Naive thymus-derived CD4-positive, alpha-beta T cell (primary cell): ENCODE measurements around the gene ZNF532. TPM values are rescaled to one million over a fixed set of nuclear protein-coding genes. Genes with fewer than 3 reads are reported as not detected.

Experiments used
- ATAC-seq: fragments of 150-1000 bp; cut with Tn5 transposase; 2 replicates; pipeline ENCODE4 v1.10.0; 2021; ENCODE audit warnings: mild to moderate bottlenecking, moderate library complexity
- CTCF ChIA-PET: fragments of 350-600 bp; sonication (Branson Sonifier 250); formaldehyde crosslinking; loops from one replicate; lab custom pipeline; 2021; ENCODE audit warnings: antibody characterized with exemption; lab: Charles Lee
- POLR2A ChIA-PET: fragments of 350-600 bp; sonication (Branson Sonifier 250); formaldehyde crosslinking; loops from one replicate; lab custom pipeline; 2021; ENCODE audit warnings: antibody characterized with exemption, inconsistent platforms; lab: Charles Lee
- DNase-seq, 9 donors: peaks; one replicate each; pipeline versions ENCODE4 v3.0.0 to v3.0.0-alpha.2; 2020 to 2022; ENCODE audit warnings: mixed read lengths in 1 of 9
- H3K27ac ChIP-seq: one replicate; pipeline ENCODE4 v1.7.0; 2013; ENCODE audit warnings: mild to moderate bottlenecking, low read depth, low read length, moderate library complexity
- H3K27me3 ChIP-seq, 2 donors: one replicate each; pipeline ENCODE4 v1.7.0; 2013; ENCODE audit warnings: low read length in 2 of 2, mild to moderate bottlenecking in 2 of 2, moderate library complexity in 2 of 2; ENCODE audit not compliant: control insufficient read depth in 2 of 2, insufficient read depth in 2 of 2
- H3K36me3 ChIP-seq, 3 experiments: 1 replicate in 2 of 3; 2 replicates in 1 of 3; pipeline ENCODE4 v1.7.0; 2013; ENCODE audit warnings: low read length in 3 of 3, mild to moderate bottlenecking in 3 of 3, moderate library complexity in 1 of 3; ENCODE audit not compliant: insufficient read depth in 3 of 3, control insufficient read depth in 2 of 3
- H3K4me1 ChIP-seq, 2 donors: one replicate each; pipeline ENCODE4 v1.7.0; 2013; ENCODE audit warnings: low read length in 2 of 2, mild to moderate bottlenecking in 2 of 2, moderate library complexity in 1 of 2; ENCODE audit not compliant: control insufficient read depth in 2 of 2, insufficient read depth in 2 of 2
- H3K4me3 ChIP-seq: 2 replicates; pipeline ENCODE4 v1.7.0; 2013; ENCODE audit warnings: mild to moderate bottlenecking, low read length
- H3K9me3 ChIP-seq, 3 experiments: 1 replicate in 2 of 3; 2 replicates in 1 of 3; pipeline ENCODE4 v1.7.0; 2013; ENCODE audit warnings: low read length in 3 of 3; ENCODE audit not compliant: control insufficient read depth in 2 of 3
- H3K27ac Mint-ChIP-seq, 9 donors: one replicate each; pipeline ENCODE4 v1.8.0; 2020 to 2022; ENCODE audit warnings: mixed read lengths in 9 of 9, mild to moderate bottlenecking in 8 of 9, moderate library complexity in 5 of 9, inconsistent platforms in 2 of 9
- H3K27me3 Mint-ChIP-seq, 5 donors: one replicate each; pipeline ENCODE4 v1.8.0; 2021 to 2022; ENCODE audit warnings: mixed read lengths in 5 of 5, mild to moderate bottlenecking in 1 of 5
- H3K36me3 Mint-ChIP-seq, 5 donors: one replicate each; pipeline ENCODE4 v1.8.0; 2020 to 2022; ENCODE audit warnings: mixed read lengths in 5 of 5, mild to moderate bottlenecking in 3 of 5, inconsistent platforms in 1 of 5
- H3K4me1 Mint-ChIP-seq, 7 donors: one replicate each; pipeline ENCODE4 v1.8.0; 2020 to 2022; ENCODE audit warnings: mixed read lengths in 7 of 7, mild to moderate bottlenecking in 3 of 7, inconsistent platforms in 1 of 7
- H3K4me3 Mint-ChIP-seq, 10 donors: one replicate each; pipeline ENCODE4 v1.8.0; 2020 to 2022; ENCODE audit warnings: mild to moderate bottlenecking in 10 of 10, mixed read lengths in 10 of 10, moderate library complexity in 6 of 10, inconsistent platforms in 2 of 10
- H3K9me3 Mint-ChIP-seq, 11 donors: one replicate each; pipeline ENCODE4 v1.8.0; 2020 to 2022; ENCODE audit warnings: mixed read lengths in 11 of 11, mild to moderate bottlenecking in 4 of 11, inconsistent platforms in 1 of 11, moderate library complexity in 1 of 11
- intact Hi-C, 2 donors: fragments of 100-400 bp; cut with micrococcal nuclease; formaldehyde crosslinking; loops; one replicate each; pipeline ENCODE4 v1.15.1; 2023
- polyA plus RNA-seq, 2 donors: library from polyadenylated mRNA; unstranded; fragments of 300-500 nt; fragmentation: Illumina TruSeq; gene quantifications; one replicate each; pipeline ENCODE4 v1.2.3, GENCODE V29; 2021
- total RNA-seq, 6 experiments: library from RNA in 5 of 6; stranded (reverse) in 5 of 6; gene quantifications; 1 replicate in 5 of 6; 2 replicates in 1 of 6; pipeline ENCODE4 v1.2.3 and lab custom pipeline; 2021 to 2026

The ZNF532 gene
- total and polyA plus RNA-seq, 7 experiments from 2014 or later, result 0.28 to 15.7 (median 13.3) TPM; not detected in 1

- POLR2A ChIA-PET, result no interaction called here
- H3K36me3 Mint-ChIP-seq, result no peaks in the 10 kb centered on the region
- H3K9me3 Mint-ChIP-seq, result no peaks in the 10 kb centered on the region
- Histone ChIP-seq H3K9me3 (no peaks in the 10 kb centered on the region), H3K4me3 (no peak overlapping the region), H3K36me3 (no peaks in the 10 kb centered on the region), H3K4me1 (no peaks in the 10 kb centered on the region), H3K27me3 (no peaks in the 10 kb centered on the region), H3K27ac (no peak overlapping the region)
- no peaks in the 10 kb centered on the region for H3K4me1 Mint-ChIP-seq
- H3K27me3 Mint-ChIP-seq, result peaks cover 0 to 22% (median 11%) of the 10 kb centered on the region in 5 donors
- H3K4me3 Mint-ChIP-seq, result no peak overlapping the region
- no peak overlapping the region for H3K27ac Mint-ChIP-seq
- no peak for ATAC-seq
- intact Hi-C loops, result no loop called here
- CTCF ChIA-PET, result no interaction called here
- no peak for DNase-seq
Observed at GRCh38 chr18:59026364-59026763, 161.7 kb downstream of the ZNF532 start.

DNA sequence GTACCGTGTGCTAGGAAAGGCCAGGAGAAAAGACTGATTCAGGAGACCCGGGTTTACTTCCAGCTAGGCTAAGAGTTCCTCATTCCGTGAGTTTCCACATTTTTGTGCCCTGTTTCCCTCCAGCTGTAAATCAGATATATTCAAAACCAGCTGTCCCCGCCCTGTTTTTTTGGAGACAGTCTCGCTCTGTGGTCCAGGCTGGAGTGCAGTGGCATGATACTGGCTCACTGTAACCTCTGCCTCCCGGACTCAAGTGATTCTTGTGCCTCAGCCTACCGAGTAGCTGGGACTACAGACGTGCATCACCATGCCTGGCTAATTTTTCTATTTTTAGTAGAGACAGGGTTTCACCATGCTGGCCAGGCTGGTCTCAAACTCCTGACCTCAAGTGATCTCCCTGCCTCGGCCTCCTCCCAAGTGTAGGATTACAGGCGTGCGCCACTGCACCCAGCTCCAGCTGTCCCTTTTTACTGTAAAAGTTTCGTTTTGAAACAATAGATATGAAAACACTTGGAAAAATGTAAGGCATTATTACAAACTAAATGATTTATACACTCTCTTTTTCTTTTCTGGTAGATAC lies 162.2 kb downstream of the ZNF532 start:
- no peaks in the 10 kb centered on the region for H3K4me1 ChIP-seq
- intact Hi-C loops, result no loop called here
- Mint-ChIP-seq H3K27me3 (peaks cover 0 to 22% (median 11%) of the 10 kb centered on the region in 5 donors), H3K27ac (no peak overlapping the region), H3K4me1 (no peaks in the 10 kb centered on the region), H3K9me3 (no peaks in the 10 kb centered on the region), H3K4me3 (no peak overlapping the region), H3K36me3 (no peaks in the 10 kb centered on the region)
- no peak overlapping the region for H3K4me3 ChIP-seq
- ATAC-seq (no peak), DNase-seq (no peak)
- ChIA-PET CTCF (no interaction called here), POLR2A (no interaction called here)
- no peak overlapping the region for H3K27ac ChIP-seq
- H3K36me3 ChIP-seq, result no peaks in the 10 kb centered on the region
- no peaks in the 10 kb centered on the region for H3K27me3 ChIP-seq
- H3K9me3 ChIP-seq, result no peaks in the 10 kb centered on the region

GRCh38 chr18:59029663-59030429 lies 165.2 kb downstream of the ZNF532 start:
- DNase-seq (no peak), ATAC-seq (no peak)
- Histone ChIP-seq H3K27ac (no peak overlapping the region), H3K9me3 (no peaks in the 10 kb centered on the region), H3K4me3 (no peak overlapping the region), H3K27me3 (no peaks in the 10 kb centered on the region), H3K4me1 (no peaks in the 10 kb centered on the region), H3K36me3 (no peaks in the 10 kb centered on the region)
- ChIA-PET CTCF (no interaction called here), POLR2A (no interaction called here)
- Mint-ChIP-seq H3K4me3 (no peak overlapping the region), H3K4me1 (no peaks in the 10 kb centered on the region), H3K27me3 (peaks cover 0 to 14% (median 11%) of the 10 kb centered on the region in 5 donors), H3K36me3 (no peaks in the 10 kb centered on the region), H3K27ac (no peak overlapping the region), H3K9me3 (no peaks in the 10 kb centered on the region)
- intact Hi-C loops, result no loop called here

- no peak overlapping the region for H3K4me3 ChIP-seq
- intact Hi-C loops, result no loop called here
- CTCF ChIA-PET, result no interaction called here
- no peaks in the 10 kb centered on the region for H3K27me3 ChIP-seq
- H3K4me1 Mint-ChIP-seq, result no peaks in the 10 kb centered on the region
- no peaks in the 10 kb centered on the region for H3K9me3 ChIP-seq
- no peak for DNase-seq
- no peaks in the 10 kb centered on the region for H3K4me1 ChIP-seq
- peaks cover 0 to 10% (median 4%) of the 10 kb centered on the region in 5 donors for H3K27me3 Mint-ChIP-seq
- H3K4me3 Mint-ChIP-seq, result no peak overlapping the region
- H3K9me3 Mint-ChIP-seq, result no peaks in the 10 kb centered on the region
- no peaks in the 10 kb centered on the region for H3K36me3 Mint-ChIP-seq
- H3K27ac ChIP-seq, result no peak overlapping the region
- POLR2A ChIA-PET, result no interaction called here
- no peaks in the 10 kb centered on the region for H3K36me3 ChIP-seq
- H3K27ac Mint-ChIP-seq, result no peak overlapping the region
- no peak for ATAC-seq
Observed at GRCh38 chr18:59032308-59032707, 167.6 kb downstream of the ZNF532 start.

DNA sequence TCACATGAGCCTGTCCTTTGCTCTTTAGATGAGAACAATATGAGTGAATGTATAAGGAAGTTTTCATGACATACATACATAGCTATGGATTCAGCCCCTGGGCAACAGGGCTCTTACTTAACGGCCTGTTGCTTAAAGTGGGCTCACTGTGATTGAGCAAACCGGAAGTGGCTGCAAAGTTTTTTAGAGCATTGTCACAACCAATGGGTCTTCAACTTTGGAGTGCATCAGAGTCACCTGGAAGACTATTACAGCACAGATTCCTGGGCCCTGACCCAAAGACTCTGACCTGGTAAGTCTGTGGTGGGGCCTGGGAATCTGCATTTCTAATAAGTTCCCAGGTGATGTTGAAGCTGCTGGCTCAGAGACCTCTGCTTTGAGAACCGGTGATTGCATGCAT lies 168.7 kb downstream of the ZNF532 start:
- CTCF ChIA-PET, result no interaction called here
- H3K27me3 ChIP-seq, result no peaks in the 10 kb centered on the region
- intact Hi-C loops, result no loop called here

DNA sequence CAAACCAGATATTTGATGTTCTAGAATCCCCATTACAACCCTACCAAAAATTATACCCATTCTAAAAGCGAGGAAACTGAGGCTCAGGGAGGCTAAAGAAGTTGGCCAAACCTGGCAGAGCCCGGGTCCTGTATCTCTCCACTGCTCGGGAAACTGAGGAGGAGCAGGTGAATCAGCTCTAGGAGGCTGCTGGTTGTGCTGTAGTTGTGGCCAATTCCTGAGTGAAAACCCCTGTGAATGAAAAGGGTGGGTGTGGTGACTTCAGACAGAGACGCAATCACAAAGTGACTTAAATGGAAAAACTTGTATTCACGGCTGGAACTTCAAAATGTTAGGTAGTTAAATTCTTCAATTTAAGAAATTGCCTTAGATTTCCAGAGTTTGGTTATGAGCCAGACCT lies 169.3 kb downstream of the ZNF532 start:
- peaks cover 0 to 5% (median 5%) of the 10 kb centered on the region in 5 donors for H3K27me3 Mint-ChIP-seq
- POLR2A ChIA-PET, result no interaction called here

More for the DNA sequence above, 168.7 kb downstream of the ZNF532 start:
- Mint-ChIP-seq H3K4me3 (no peak overlapping the region), H3K36me3 (no peaks in the 10 kb centered on the region), H3K4me1 (peaks cover 0 to 2% (median 0%) of the 10 kb centered on the region in 7 donors), H3K27ac (no peak overlapping the region), H3K27me3 (peaks cover 0 to 9% (median 5%) of the 10 kb centered on the region in 5 donors), H3K9me3 (peaks cover 0 to 3% (median 0%) of the 10 kb centered on the region in 11 donors)
- no peak overlapping the region for H3K27ac ChIP-seq
- H3K9me3 ChIP-seq, result no peaks in the 10 kb centered on the region
- H3K36me3 ChIP-seq, result no peaks in the 10 kb centered on the region
- ATAC-seq (no peak), DNase-seq (no peak)
- H3K4me1 ChIP-seq, result no peaks in the 10 kb centered on the region
- no peak overlapping the region for H3K4me3 ChIP-seq
- POLR2A ChIA-PET, result no interaction called here

More for the DNA sequence above, 169.3 kb downstream of the ZNF532 start:
- Mint-ChIP-seq H3K4me3 (no peak overlapping the region), H3K4me1 (peaks cover 0 to 3% (median 0%) of the 10 kb centered on the region in 7 donors), H3K27ac (no peak overlapping the region), H3K9me3 (peaks cover 0 to 3% (median 0%) of the 10 kb centered on the region in 11 donors), H3K36me3 (no peaks in the 10 kb centered on the region)
- Histone ChIP-seq H3K9me3 (no peaks in the 10 kb centered on the region), H3K4me3 (no peak overlapping the region), H3K27ac (no peak overlapping the region), H3K27me3 (no peaks in the 10 kb centered on the region), H3K36me3 (no peaks in the 10 kb centered on the region), H3K4me1 (no peaks in the 10 kb centered on the region)
- DNase-seq (no peak), ATAC-seq (no peak)
- intact Hi-C loops, result no loop called here
- CTCF ChIA-PET, result no interaction called here
